Breast epithelium (tissue), 4 donors: ENCODE measurements around the gene SEPTIN6. TPM values are rescaled to one million over a fixed set of nuclear protein-coding genes. Genes with fewer than 3 reads are reported as not detected.

Source experiments
- DNase-seq, 2 donors: peaks; one replicate each; pipeline ENCODE4 v3.0.0-alpha.2; 2019; ENCODE audit warnings: low spot score in 2 of 2
- H3K27ac ChIP-seq, 2 donors: fragments of 200-600 bp; sonication (generic) in 1 of 2; one replicate each; pipeline ENCODE4 v1.5.1; 2016 to 2019; ENCODE audit warnings: mild to moderate bottlenecking in 1 of 2
- H3K27me3 ChIP-seq, 2 donors: fragments of 200-600 bp; sonication (generic) in 1 of 2; one replicate each; pipeline versions ENCODE4 v1.5.1 to v1.6.0; 2017 to 2019; ENCODE audit warnings: control low read depth in 1 of 2, mild to moderate bottlenecking in 1 of 2
- H3K36me3 ChIP-seq: fragments of 200-600 bp; one replicate; pipeline ENCODE4 v1.5.1; 2019
- H3K4me1 ChIP-seq, 2 donors: fragments of 200-600 bp; sonication (generic); one replicate each; pipeline ENCODE4 v1.5.1; 2016 to 2019; ENCODE audit warnings: control low read depth in 1 of 2
- H3K4me3 ChIP-seq, 3 donors: fragments of 200-600 bp; sonication (generic); 1 replicate in 2 of 3; 2 replicates in 1 of 3; pipeline ENCODE4 v1.5.1; 2016 to 2019; ENCODE audit warnings: mild to moderate bottlenecking in 3 of 3, moderate library complexity in 2 of 3
- H3K9me3 ChIP-seq, 2 donors: fragments of 200-600 bp; sonication (generic) in 1 of 2; one replicate each; pipeline ENCODE4 v1.5.1; 2016 to 2019; ENCODE audit warnings: control low read depth in 1 of 2
- CTCF ChIP-seq, 3 donors: fragments of 450-650 bp; IDR thresholded peaks; one replicate each; pipeline ENCODE4 v1.5.1; 2016 to 2017; ENCODE audit warnings: antibody characterized with exemption in 3 of 3, mild to moderate bottlenecking in 3 of 3, moderate library complexity in 3 of 3
- POLR2A ChIP-seq: fragments of 450-650 bp; IDR thresholded peaks from one replicate; pipeline ENCODE4 v1.6.1; 2016; ENCODE audit warnings: antibody characterized with exemption, mild to moderate bottlenecking, moderate library complexity
- POLR2AphosphoS5 ChIP-seq, 3 donors: sonication (generic); formaldehyde crosslinking; IDR thresholded peaks; one replicate each; pipeline ENCODE4 v1.6.1; 2017; ENCODE audit warnings: antibody characterized with exemption in 3 of 3
- intact Hi-C: fragments of 100-400 bp; cut with DNase I; formaldehyde crosslinking; loops from one replicate; pipeline ENCODE4 v1.15.1; 2023; ENCODE audit warnings: low total_unique reads
- total RNA-seq, 3 donors: library from RNA; depleted of rRNA; stranded (reverse); fragments of >200 nt; gene quantifications; one replicate each; pipeline ENCODE4 v1.1.0, GENCODE V29; 2016

The SEPTIN6 gene
- total RNA-seq, 3 donors from 2014 or later = 13.1 to 29.2 (median 23.3) TPM

- no peak overlapping the region for H3K4me3 ChIP-seq
- H3K27me3 ChIP-seq = peaks cover 0 to 10% of the 10 kb centered on the region in 2 donors
- DNase-seq = no peak
- intact Hi-C loops = no loop called here
- no peak overlapping the region for H3K27ac ChIP-seq
- TF ChIP-seq CTCF (IDR thresholded peaks at IDR 0.05) (no peak), POLR2A (no peak)
- no peaks in the 10 kb centered on the region for H3K4me1 ChIP-seq
- no peaks in the 10 kb centered on the region for H3K9me3 ChIP-seq
- no peaks in the 10 kb centered on the region for H3K36me3 ChIP-seq
Observed at GRCh38 chrX:119647552-119648420, 45.2 kb downstream of the SEPTIN6 start.

GRCh38 chrX:119647089-119647488 lies 45.9 kb downstream of the SEPTIN6 start:
- no peak for TF ChIP-seq POLR2AphosphoS5 (IDR thresholded peaks at IDR 0.05)
- TF ChIP-seq CTCF (IDR thresholded peaks at IDR 0.05) = no peak
- TF ChIP-seq POLR2A = no peak
- peaks cover 0 to 9% of the 10 kb centered on the region in 2 donors for H3K27me3 ChIP-seq
- no peak overlapping the region for H3K4me3 ChIP-seq
- H3K27ac ChIP-seq = no peak overlapping the region
- H3K36me3 ChIP-seq = no peaks in the 10 kb centered on the region
- intact Hi-C loops = no loop called here
- no peak for DNase-seq
- H3K9me3 ChIP-seq = no peaks in the 10 kb centered on the region
- H3K4me1 ChIP-seq = no peaks in the 10 kb centered on the region

- no peak for DNase-seq
- Histone ChIP-seq H3K4me3 (no peak overlapping the region), H3K36me3 (no peaks in the 10 kb centered on the region), H3K27me3 (peaks cover 0 to 12% of the 10 kb centered on the region in 2 donors), H3K9me3 (no peaks in the 10 kb centered on the region), H3K27ac (no peak overlapping the region), H3K4me1 (no peaks in the 10 kb centered on the region)
- TF ChIP-seq POLR2AphosphoS5 (IDR thresholded peaks at IDR 0.05) (no peak), CTCF (IDR thresholded peaks at IDR 0.05) (no peak)
- intact Hi-C loops = no loop called here
Observed at GRCh38 chrX:119646515-119646914, 46.5 kb downstream of the SEPTIN6 start.

GRCh38 chrX:119643696-119644095 lies 49.3 kb downstream of the SEPTIN6 start:
- Histone ChIP-seq H3K9me3 (no peaks in the 10 kb centered on the region), H3K36me3 (no peaks in the 10 kb centered on the region), H3K4me3 (no peak overlapping the region), H3K4me1 (no peaks in the 10 kb centered on the region), H3K27ac (no peak overlapping the region), H3K27me3 (peaks cover 0 to 23% of the 10 kb centered on the region in 2 donors)
- intact Hi-C loops = no loop called here
- no peak for TF ChIP-seq CTCF (IDR thresholded peaks at IDR 0.05)
- no peak for TF ChIP-seq POLR2A
- no peak for TF ChIP-seq POLR2AphosphoS5 (IDR thresholded peaks at IDR 0.05)
- DNase-seq = no peak

Other genes with a start within 250 kb of the SEPTIN6 start
- 100 to 1,000 TPM; 153 to 190 (median 164) TPM for gene SLC25A5, start 224.7 kb downstream of the SEPTIN6 start, total RNA-seq
- gene STEEP1, start 127.8 kb downstream of the SEPTIN6 start, total RNA-seq = 10 to 100 TPM; 27.2 to 38.3 (median 32.0) TPM
- 10 to 100 TPM; 30.5 to 35.4 (median 34.9) TPM for gene UBE2A, start 118.6 kb downstream of the SEPTIN6 start, total RNA-seq
- gene NKRF, start 86.7 kb downstream of the SEPTIN6 start, total RNA-seq = 1 to 10 TPM; 4.8 to 8.5 (median 8.2) TPM
- gene SOWAHD, start 65.4 kb upstream of the SEPTIN6 start, total RNA-seq = 1 to 10 TPM in 1 of 3 donors, under 1 TPM in 1, not detected in 1; 0.33 to 1.9 TPM
- gene RPL39, start 98.5 kb upstream of the SEPTIN6 start, total RNA-seq = 1,000 to 10,000 TPM; 7,705 to 9,033 (median 8,363) TPM
- gene UPF3B, start 159.8 kb upstream of the SEPTIN6 start, total RNA-seq = 10 to 100 TPM in 1 of 3 donors, 1 to 10 TPM in 2; 7.5 to 10.8 (median 8.2) TPM
- gene RNF113A, start 178.6 kb upstream of the SEPTIN6 start, total RNA-seq = 10 to 100 TPM; 12.5 to 14.1 (median 13.5) TPM
- gene NDUFA1, start 178.7 kb upstream of the SEPTIN6 start, total RNA-seq = 10 to 100 TPM; 45.5 to 70.8 (median 47.5) TPM
- gene AKAP14, start 202.7 kb upstream of the SEPTIN6 start, total RNA-seq = not detected